GM18520 (cell line): ENCODE data around the gene TTC21A.

Experiments used
- ATAC-seq: cut with Tn5 transposase; IDR thresholded peaks from one replicate; pipeline ENCODE4 v1.9.1; 2021; ENCODE audit not compliant: unreplicated experiment

The TTC21A gene

GRCh38 chr3:39097716-39098472 is 9.6 kb upstream of the TTC21A start:
- ATAC-seq: no peak

DNA sequence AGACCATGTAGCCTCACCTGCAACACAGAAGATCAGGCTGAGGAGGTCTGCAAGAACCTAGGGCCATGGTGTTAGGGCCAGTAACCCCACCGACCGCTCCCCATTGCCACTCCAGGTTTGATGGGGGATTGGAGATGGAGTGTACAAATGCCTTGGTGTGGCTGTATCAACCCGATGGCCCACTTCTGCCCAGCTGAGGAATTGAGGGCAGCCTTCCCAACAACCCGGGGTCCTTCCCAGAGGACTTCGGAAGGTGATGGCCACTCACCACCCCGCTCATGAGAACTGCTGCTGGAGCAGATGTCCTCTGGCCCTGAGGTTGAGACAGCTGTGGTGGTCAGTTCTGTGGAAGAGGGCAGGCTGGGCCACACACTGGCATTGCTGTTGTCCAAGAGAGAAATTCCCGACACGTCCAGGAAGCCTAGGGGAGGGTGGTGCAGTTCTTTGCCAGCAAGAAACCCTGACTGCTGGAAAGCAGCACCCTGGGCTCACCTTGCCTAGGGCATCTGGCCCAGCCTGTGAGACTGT is 8.9 kb upstream of the TTC21A start:
- ATAC-seq: no peak

GRCh38 chr3:39099242-39099641 is 8.2 kb upstream of the TTC21A start:
- no peak for ATAC-seq

DNA sequence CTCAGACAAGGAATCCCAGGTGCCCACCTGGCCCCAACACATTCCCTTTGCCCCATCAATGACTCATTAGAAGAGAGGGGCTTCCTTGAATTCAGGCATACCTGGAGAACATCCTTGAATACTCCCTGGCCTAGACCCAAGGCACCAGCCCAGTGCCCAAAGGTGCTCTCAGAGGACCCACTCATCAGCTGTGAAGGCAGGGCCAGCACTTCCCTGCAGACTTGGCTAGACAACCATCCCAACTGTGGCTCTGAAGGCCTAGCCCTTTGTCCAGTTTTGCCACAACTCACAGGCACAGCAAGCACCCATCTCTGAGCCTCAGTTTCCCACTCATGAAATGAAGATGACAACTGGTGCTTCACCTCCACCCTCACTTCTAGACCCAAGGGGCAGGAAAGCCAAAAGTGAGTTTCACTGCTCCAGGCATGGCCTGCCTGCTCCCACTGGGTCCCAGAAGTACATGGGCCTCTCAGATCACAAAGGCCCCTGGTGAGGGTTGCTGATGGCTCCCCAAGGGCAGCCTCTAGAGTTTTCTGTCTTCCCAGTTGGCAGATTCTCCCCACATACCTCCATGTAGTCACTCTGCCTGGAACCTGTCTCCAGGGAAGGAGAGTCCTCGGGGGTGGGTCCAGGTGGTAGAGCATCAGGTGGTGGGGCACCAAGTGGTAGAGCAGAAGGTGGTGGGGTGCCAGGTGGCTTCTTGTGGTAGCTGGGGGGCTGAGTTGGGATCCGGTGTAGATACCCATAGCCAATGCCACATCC is 7.6 kb upstream of the TTC21A start:
- no peak for ATAC-seq

DNA sequence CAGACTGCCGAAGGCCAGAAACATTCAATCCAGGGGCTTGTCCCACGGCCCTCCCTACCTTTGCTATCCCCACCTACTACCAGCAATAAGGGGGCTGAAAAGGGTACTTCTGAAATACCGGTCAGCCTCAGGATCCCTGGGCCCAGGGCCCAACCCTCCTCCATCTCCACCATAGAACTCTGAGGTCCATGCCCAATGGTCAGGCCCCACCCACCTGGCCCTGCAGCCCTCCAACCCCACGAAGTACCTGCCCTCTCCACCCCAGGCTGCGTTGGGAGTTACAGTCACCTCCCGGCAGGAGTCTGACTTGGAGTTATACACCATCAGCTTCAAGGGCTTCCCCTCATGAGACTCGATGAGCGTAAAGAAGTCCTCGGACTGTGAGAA is 7.0 kb upstream of the TTC21A start:
- no peak for ATAC-seq

DNA sequence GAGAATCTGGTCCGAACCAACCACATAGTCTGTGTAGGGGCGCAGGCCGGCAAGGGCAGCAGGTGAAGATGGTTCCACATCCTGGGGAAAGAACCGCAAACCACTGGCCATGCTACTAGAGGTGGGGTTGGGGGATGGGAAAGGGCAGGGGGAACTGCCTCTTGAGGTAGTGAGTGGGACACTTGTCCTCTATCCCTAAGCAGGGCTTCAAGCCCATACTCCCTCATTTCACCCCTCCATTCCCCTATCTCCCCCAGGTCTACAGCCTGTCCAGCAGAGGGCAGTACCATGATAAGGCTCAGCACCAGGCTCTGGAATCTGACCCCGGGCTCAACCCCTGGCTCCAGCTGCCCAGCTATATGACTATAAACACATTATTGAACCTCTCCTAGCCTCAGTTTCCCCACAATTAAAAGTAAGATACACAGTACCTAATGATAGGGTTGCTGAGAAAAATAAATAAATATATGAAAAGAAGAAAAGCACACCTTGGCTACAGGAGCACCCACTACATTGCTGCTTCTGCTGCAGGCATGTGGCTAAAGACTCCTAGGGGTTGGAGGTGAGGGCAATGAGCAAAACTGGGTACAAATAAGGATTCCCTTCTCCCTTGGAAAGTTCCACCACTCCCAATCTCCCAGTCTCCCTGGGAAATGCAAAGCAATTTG is 6.3 kb upstream of the TTC21A start:
- ATAC-seq: no peak

GRCh38 chr3:39102504-39103323 is 4.8 kb upstream of the TTC21A start:
- ATAC-seq: no peak

GRCh38 chr3:39103324-39103693 is 4.2 kb upstream of the TTC21A start:
- no peak for ATAC-seq

- no peak for ATAC-seq
Observed at GRCh38 chr3:39103791-39104552, 3.5 kb upstream of the TTC21A start.

GRCh38 chr3:39104961-39105686 is 2.4 kb upstream of the TTC21A start:
- ATAC-seq: no peak

DNA sequence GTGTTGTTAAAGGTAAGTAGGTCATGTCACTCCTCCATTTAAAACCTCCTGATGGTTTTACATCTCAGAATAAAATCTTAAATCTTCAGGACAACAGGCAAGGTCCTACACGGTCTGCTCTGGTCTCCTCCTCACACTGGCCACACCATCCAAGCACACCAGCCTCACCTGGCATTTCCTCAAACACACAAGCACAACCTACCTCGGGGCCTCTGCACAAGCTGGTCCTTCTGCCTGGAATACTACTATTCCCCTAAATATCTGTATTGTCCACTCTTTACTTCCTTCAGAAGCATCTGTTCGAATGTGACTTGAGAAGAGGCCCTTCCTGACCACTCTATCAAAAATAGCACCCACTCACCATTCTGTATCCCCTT is 1.8 kb upstream of the TTC21A start:
- no peak for ATAC-seq

- no peak for ATAC-seq
Observed at GRCh38 chr3:39106281-39106811, 1.1 kb upstream of the TTC21A start.

GRCh38 chr3:39106851-39107387 is 561 bp upstream of the TTC21A start:
- ATAC-seq: peak; percentile 5

DNA sequence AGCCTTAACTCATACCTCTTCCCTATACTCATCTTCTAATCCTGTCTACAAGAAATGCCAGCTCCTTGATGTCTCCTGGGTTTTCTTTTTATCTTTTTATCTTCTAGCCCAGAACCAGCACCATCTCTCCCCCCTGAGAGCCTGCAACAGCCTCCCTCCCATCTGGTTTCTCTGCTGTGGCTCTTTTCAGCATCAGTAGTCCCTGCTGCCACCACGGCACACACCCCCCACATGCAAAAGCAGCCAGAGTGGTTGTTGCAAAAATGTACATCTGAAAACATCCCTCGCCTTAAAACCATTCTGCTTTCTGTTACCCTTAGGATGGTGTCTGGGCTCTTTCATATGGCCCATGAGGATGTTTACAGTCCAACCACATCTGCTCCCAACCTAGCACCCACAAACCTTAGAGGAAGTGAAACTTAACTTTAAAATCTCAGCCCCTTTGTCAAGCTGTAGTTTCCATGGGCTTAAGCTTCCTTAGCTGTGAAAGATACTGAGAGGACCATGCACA is 775 bp downstream of the TTC21A start:
- ATAC-seq: peak; percentile 73

GRCh38 chr3:39109086-39109485 is 1.6 kb downstream of the TTC21A start:
- ATAC-seq: no peak

- no peak for ATAC-seq
Observed at GRCh38 chr3:39110041-39110639, 2.7 kb downstream of the TTC21A start.

DNA sequence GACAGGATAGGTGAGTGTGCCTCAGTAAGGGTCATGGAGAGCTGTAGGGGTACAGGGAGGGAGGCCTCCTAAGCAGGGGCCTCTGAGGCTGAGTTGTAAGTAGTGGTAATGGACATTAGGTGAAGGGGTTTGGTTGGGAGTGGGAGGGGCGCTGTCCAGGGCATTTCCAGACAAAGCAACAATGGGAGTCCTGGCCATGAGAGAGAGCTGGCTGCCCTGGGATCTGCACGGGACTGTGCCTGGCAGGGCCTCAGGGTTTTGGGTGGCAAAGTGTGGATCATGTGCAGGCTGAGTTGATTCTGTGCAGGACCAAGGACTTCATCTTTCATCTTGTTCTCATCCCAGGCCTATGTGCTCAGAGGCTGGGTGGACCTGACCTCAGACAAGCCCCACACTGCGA is 4.6 kb downstream of the TTC21A start:
- no peak for ATAC-seq

DNA sequence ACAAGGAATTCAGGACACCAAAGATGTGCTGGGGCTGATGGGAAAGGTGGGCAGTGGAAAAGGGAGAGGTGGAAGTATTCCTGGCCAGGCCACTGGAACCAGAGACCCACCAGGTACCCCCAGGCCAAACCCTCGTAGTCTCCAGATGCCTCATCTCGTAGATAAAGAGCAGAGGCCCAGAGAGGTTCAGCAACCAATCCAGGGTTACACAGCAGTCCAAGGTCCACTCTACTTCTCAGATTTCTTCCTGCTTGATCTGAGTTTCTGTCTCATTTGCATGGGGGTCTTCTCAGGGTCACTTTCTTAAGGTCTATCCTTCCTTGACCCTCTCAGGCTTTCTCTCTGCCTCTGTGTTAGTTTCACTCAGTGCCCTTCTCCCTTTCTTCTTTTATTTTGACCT is 5.1 kb downstream of the TTC21A start:
- ATAC-seq: no peak
